Testis (tissue), 2 donors: ENCODE data around the gene KHDC4.

Experiments
- POLR2A ChIP-seq: fragments of 450-650 bp; IDR thresholded peaks from one replicate; pipeline ENCODE4 v1.6.1; 2017; ENCODE audit warnings: antibody characterized with exemption, mild to moderate bottlenecking, moderate library complexity
- TF ChIP-seq, protein P1 (sequence below), 3 experiments: fragments of 450-650 bp in 2 of 3; fragments of 200-600 bp in 1 of 3; sonication (generic) in 1 of 3; IDR thresholded peaks; one replicate each; pipeline ENCODE4 v1.5.1; 2016 to 2019; ENCODE audit warnings: antibody characterized with exemption in 3 of 3, mild to moderate bottlenecking in 2 of 3, moderate library complexity in 1 of 3

DNA sequence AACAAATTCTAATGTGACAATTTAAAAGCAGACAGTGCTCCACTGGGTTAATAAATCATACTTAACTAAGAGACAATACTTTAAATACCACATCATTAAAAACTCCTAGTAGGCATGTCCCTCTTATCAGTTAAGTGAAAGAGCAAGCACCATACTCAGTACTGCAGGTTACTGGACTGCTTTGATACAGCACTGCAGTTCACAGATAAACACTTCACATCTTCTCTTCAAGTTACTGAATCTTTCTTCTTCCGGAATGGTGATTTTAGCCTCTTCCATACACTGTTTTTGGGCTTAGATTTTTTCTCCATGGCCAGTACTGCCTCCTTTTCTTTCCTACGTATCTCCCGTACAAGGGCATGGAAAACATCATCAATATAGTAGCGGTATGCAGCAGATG lies 34.1 kb downstream of the KHDC4 start:
- TF ChIP-seq, protein P1, sequence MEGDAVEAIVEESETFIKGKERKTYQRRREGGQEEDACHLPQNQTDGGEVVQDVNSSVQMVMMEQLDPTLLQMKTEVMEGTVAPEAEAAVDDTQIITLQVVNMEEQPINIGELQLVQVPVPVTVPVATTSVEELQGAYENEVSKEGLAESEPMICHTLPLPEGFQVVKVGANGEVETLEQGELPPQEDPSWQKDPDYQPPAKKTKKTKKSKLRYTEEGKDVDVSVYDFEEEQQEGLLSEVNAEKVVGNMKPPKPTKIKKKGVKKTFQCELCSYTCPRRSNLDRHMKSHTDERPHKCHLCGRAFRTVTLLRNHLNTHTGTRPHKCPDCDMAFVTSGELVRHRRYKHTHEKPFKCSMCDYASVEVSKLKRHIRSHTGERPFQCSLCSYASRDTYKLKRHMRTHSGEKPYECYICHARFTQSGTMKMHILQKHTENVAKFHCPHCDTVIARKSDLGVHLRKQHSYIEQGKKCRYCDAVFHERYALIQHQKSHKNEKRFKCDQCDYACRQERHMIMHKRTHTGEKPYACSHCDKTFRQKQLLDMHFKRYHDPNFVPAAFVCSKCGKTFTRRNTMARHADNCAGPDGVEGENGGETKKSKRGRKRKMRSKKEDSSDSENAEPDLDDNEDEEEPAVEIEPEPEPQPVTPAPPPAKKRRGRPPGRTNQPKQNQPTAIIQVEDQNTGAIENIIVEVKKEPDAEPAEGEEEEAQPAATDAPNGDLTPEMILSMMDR (IDR thresholded peaks at IDR 0.05) = no peak
- no peak for TF ChIP-seq POLR2A
